Cardiac fibroblast (primary cell): ENCODE data around the gene OTULIN.

ENCODE experiments used
- DNase-seq, 2 donors: peaks; one replicate each; pipeline versions ENCODE4 v3.0.0 to v3.0.0-alpha.2; 2010; ENCODE audit warnings: low read depth in 2 of 2
- H3K4me3 ChIP-seq, 2 donors: replicated peaks in 1 of 2; 1 replicate in 1 of 2; 2 replicates in 1 of 2; pipeline ENCODE4 v1.5.1; 2011; ENCODE audit warnings: low read depth in 2 of 2, low read length in 2 of 2, mild to moderate bottlenecking in 2 of 2, moderate library complexity in 1 of 2
- CTCF ChIP-seq: IDR thresholded peaks from one replicate; pipeline ENCODE4 v1.5.1; 2011; ENCODE audit warnings: low read depth, mild to moderate bottlenecking, low read length, inconsistent platforms

OTULIN gene

GRCh38 chr5:14635656-14636055 is 28.9 kb upstream of the OTULIN start:
- no peak overlapping the region for H3K4me3 ChIP-seq
- DNase-seq: no peak
- TF ChIP-seq CTCF: no peak

- no peak for TF ChIP-seq CTCF
- no peak for DNase-seq
- no peak overlapping the region for H3K4me3 ChIP-seq
These were observed 23.8 kb upstream of the OTULIN start for GRCh38 chr5:14640765-14641164.

GRCh38 chr5:14644623-14645237 is 19.8 kb upstream of the OTULIN start:
- no peak for TF ChIP-seq CTCF
- no peak for DNase-seq

GRCh38 chr5:14650052-14650451 is 14.5 kb upstream of the OTULIN start:
- DNase-seq: no peak
- TF ChIP-seq CTCF: no peak
- H3K4me3 ChIP-seq: no peak overlapping the region

More at GRCh38 chr5:14644623-14645237, 19.8 kb upstream of the OTULIN start:
- H3K4me3 ChIP-seq: no peak overlapping the region

- DNase-seq: no peak
- no peak overlapping the region for H3K4me3 ChIP-seq
- TF ChIP-seq CTCF: no peak
These were observed 9.3 kb upstream of the OTULIN start for GRCh38 chr5:14655146-14655741.

GRCh38 chr5:14656898-14657297 is 7.6 kb upstream of the OTULIN start:
- no peak for DNase-seq
- H3K4me3 ChIP-seq: no peak overlapping the region
- TF ChIP-seq CTCF: no peak
